ENCODE results near the gene INTS12. TPM values are rescaled to one million over a fixed set of nuclear protein-coding genes. Genes with fewer than 3 reads are reported as not detected.

INTS12 gene
- total and polyA plus RNA-seq, 2 experiments from 2014 or later, result 12.6 to 15.3 TPM

GRCh38 chr4:105679186-105679585, 29.3 kb downstream of the INTS12 start:
- Histone ChIP-seq H3K4me1 (ENCODE audit: insufficient read depth) (peaks cover 13% of the 10 kb centered on the region; the same call in 1 of the 2 replicates), H4K20me1 (replicated peaks; ENCODE audit: insufficient read depth) (no peaks in the 10 kb centered on the region), H3K9me2 (ENCODE audit: insufficient read depth) (no peaks in the 10 kb centered on the region), H3F3A (replicated peaks; ENCODE audit: low read depth) (no peaks in the 10 kb centered on the region), H3K27me3 (ENCODE audit: insufficient read depth) (no peaks in the 10 kb centered on the region), H3K27ac (ENCODE audit: low read depth) (no peak overlapping the region), H3K4me3 (no peak overlapping the region), H2AFZ (no peak overlapping the region), H3K4me2 (no peak overlapping the region), H3K79me2 (replicated peaks; ENCODE audit: insufficient read depth) (no peaks in the 10 kb centered on the region), H3K36me3 (ENCODE audit: insufficient read depth) (no peaks in the 10 kb centered on the region)
- Mint-ChIP-seq H3K27ac (no peak overlapping the region; the same call in 1 of the 2 replicates), H3K4me3 (no peak overlapping the region), H3K4me1 (peaks cover 9% of the 10 kb centered on the region; the same call in 2 of the 3 replicates), H3K9me3 (no peaks in the 10 kb centered on the region), H3K36me3 (ENCODE audit: low read depth) (peaks cover 4% of the 10 kb centered on the region; the same call in 1 of the 3 replicates), H3K27me3 (ENCODE audit: insufficient read depth, low read depth, poor library complexity) (no peaks in the 10 kb centered on the region)
- ATAC-seq (no peak), DNase-seq (ENCODE audit: low spot score) (no peak)
- TF ChIP-seq CREB1 (CRISPR knock-in tag; IDR thresholded peaks at IDR 0.05; ENCODE audit: low read depth) (no peak), CTCF (conservative IDR thresholded peaks at IDR 0.05; ENCODE audit: low read depth in 2 of 2) (no peak), POLR2AphosphoS5 (IDR thresholded peaks at IDR 0.05; ENCODE audit: low read depth) (no peak), REST (IDR thresholded peaks at IDR 0.05; ENCODE audit: unreplicated experiment) (no peak), NANOG (IDR thresholded peaks at IDR 0.05; ENCODE audit: borderline replicate concordance) (no peak), JUNB (IDR thresholded peaks at IDR 0.05; ENCODE audit: unreplicated experiment) (no peak), STAT1 (IDR thresholded peaks at IDR 0.05; ENCODE audit: unreplicated experiment) (no peak), EZH2phosphoT487 (IDR thresholded peaks at IDR 0.05; ENCODE audit: unreplicated experiment) (no peak)

GRCh38 chr4:105677709-105678108, 30.8 kb downstream of the INTS12 start:
- Histone ChIP-seq H3K9me2 (ENCODE audit: insufficient read depth) (no peaks in the 10 kb centered on the region), H3K27me3 (ENCODE audit: insufficient read depth) (no peaks in the 10 kb centered on the region), H3K4me3 (no peak overlapping the region), H3F3A (replicated peaks; ENCODE audit: low read depth) (no peaks in the 10 kb centered on the region), H4K20me1 (replicated peaks; ENCODE audit: insufficient read depth) (no peaks in the 10 kb centered on the region), H2AFZ (no peak overlapping the region), H3K79me2 (replicated peaks; ENCODE audit: insufficient read depth) (no peaks in the 10 kb centered on the region), H3K36me3 (ENCODE audit: insufficient read depth) (no peaks in the 10 kb centered on the region), H3K4me1 (ENCODE audit: insufficient read depth) (peaks cover 13% of the 10 kb centered on the region; the same call in 1 of the 2 replicates), H3K4me2 (no peak overlapping the region), H3K27ac (ENCODE audit: low read depth) (no peak overlapping the region; the same call in 1 of the 2 replicates)
- Mint-ChIP-seq H3K4me3 (no peak overlapping the region), H3K36me3 (ENCODE audit: low read depth) (peaks cover 4% of the 10 kb centered on the region; the same call in 1 of the 3 replicates), H3K27ac (no peak overlapping the region), H3K4me1 (peaks cover 9% of the 10 kb centered on the region; the same call in 2 of the 3 replicates), H3K9me3 (no peaks in the 10 kb centered on the region), H3K27me3 (ENCODE audit: insufficient read depth, low read depth, poor library complexity) (no peaks in the 10 kb centered on the region)
- ATAC-seq (no peak), DNase-seq (ENCODE audit: low spot score) (no peak)
- no peak for TF ChIP-seq NANOG (IDR thresholded peaks at IDR 0.05; ENCODE audit: borderline replicate concordance)
- no peak for TF ChIP-seq POLR2AphosphoS5 (IDR thresholded peaks at IDR 0.05; ENCODE audit: low read depth)
- no peak for TF ChIP-seq ZNF331 (CRISPR knock-in tag; IDR thresholded peaks at IDR 0.05; ENCODE audit: low read depth)
- TF ChIP-seq CTCF (conservative IDR thresholded peaks at IDR 0.05; ENCODE audit: low read depth in 2 of 2), result no peak
- TF ChIP-seq REST (IDR thresholded peaks at IDR 0.05; ENCODE audit: unreplicated experiment), result no peak
- TF ChIP-seq ZNF114 (CRISPR knock-in tag; IDR thresholded peaks at IDR 0.05), result no peak
- no peak for TF ChIP-seq ETS1 (IDR thresholded peaks at IDR 0.05)
- no peak for TF ChIP-seq STAT1 (IDR thresholded peaks at IDR 0.05; ENCODE audit: unreplicated experiment)
- TF ChIP-seq EZH2phosphoT487 (IDR thresholded peaks at IDR 0.05; ENCODE audit: unreplicated experiment), result no peak

All from GM23338 (cell line).